Fibroblast of lung (primary cell): ENCODE results near the gene DLGAP1. TPM values are rescaled to one million over a fixed set of nuclear protein-coding genes. Genes with fewer than 3 reads are reported as not detected.

Source experiments
- DNase-seq, 2 donors: peaks; one replicate each; pipeline versions ENCODE4 v3.0.0 to v3.0.0-alpha.2; 2010; ENCODE audit warnings: low read depth in 2 of 2
- H2AFZ ChIP-seq: 2 replicates; pipeline ENCODE4 v1.5.1; 2012; ENCODE audit warnings: low read length, control low read depth, inconsistent platforms
- H3K27ac ChIP-seq: 2 replicates; pipeline ENCODE4 v1.5.1; 2011; ENCODE audit warnings: low read length, control low read depth; ENCODE audit not compliant: insufficient read depth
- H3K27me3 ChIP-seq: 2 replicates; pipeline ENCODE4 v1.5.1; 2011; ENCODE audit warnings: mild to moderate bottlenecking, low read length; ENCODE audit not compliant: control insufficient read depth, insufficient read depth
- H3K36me3 ChIP-seq: 2 replicates; pipeline ENCODE4 v1.5.1; 2011; ENCODE audit warnings: low read length; ENCODE audit not compliant: control insufficient read depth, insufficient read depth
- H3K4me1 ChIP-seq: 2 replicates; pipeline ENCODE4 v1.5.1; 2011; ENCODE audit warnings: low read length; ENCODE audit not compliant: control insufficient read depth, insufficient read depth; ENCODE audit errors: extremely low read depth
- H3K4me2 ChIP-seq: 2 replicates; pipeline ENCODE4 v1.5.1; 2011; ENCODE audit warnings: low read length, control low read depth; ENCODE audit not compliant: insufficient read depth; ENCODE audit errors: extremely low read depth
- H3K4me3 ChIP-seq, 4 experiments: fragments of 200-600 bp in 1 of 4; sonication (generic) in 1 of 4; replicated peaks in 1 of 4; 2 replicates each; pipeline ENCODE4 v1.5.1; 2011 to 2016; ENCODE audit warnings: low read length in 4 of 4, low read depth in 3 of 4, mild to moderate bottlenecking in 3 of 4, control low read depth in 2 of 4, inconsistent platforms in 1 of 4, mixed read lengths in 1 of 4; ENCODE audit not compliant: insufficient read depth in 1 of 4; ENCODE audit errors: control extremely low read depth in 1 of 4
- H3K79me2 ChIP-seq: 2 replicates; pipeline ENCODE4 v1.5.1; 2012; ENCODE audit warnings: mild to moderate bottlenecking, low read length, inconsistent platforms; ENCODE audit not compliant: control insufficient read depth, insufficient read depth
- H3K9ac ChIP-seq: 2 replicates; pipeline ENCODE4 v1.5.1; 2011; ENCODE audit warnings: mild to moderate bottlenecking, low read length, control low read depth; ENCODE audit not compliant: insufficient read depth
- H3K9me3 ChIP-seq: 2 replicates; pipeline ENCODE4 v1.5.1; 2012; ENCODE audit warnings: low read depth, low read length; ENCODE audit not compliant: control insufficient read depth, insufficient read depth
- H4K20me1 ChIP-seq: 2 replicates; pipeline ENCODE4 v1.5.1; 2011; ENCODE audit warnings: low read length; ENCODE audit not compliant: control insufficient read depth, insufficient read depth; ENCODE audit errors: extremely low read depth
- CTCF ChIP-seq, 2 donors: IDR thresholded peaks in 1 of 2; conservative IDR thresholded peaks in 1 of 2; 1 replicate in 1 of 2; 2 replicates in 1 of 2; pipeline ENCODE4 v1.5.1; 2011 to 2012; ENCODE audit warnings: low read length in 2 of 2, control low read depth in 1 of 2, inconsistent platforms in 1 of 2, low read depth in 1 of 2, mild to moderate bottlenecking in 1 of 2
- EZH2 ChIP-seq: IDR thresholded peaks from 2 replicates; pipeline ENCODE4 v1.5.1; 2012; ENCODE audit warnings: low read length, control low read depth, mild to moderate bottlenecking; ENCODE audit errors: missing control alignments
- polyA plus RNA-seq, 2 donors: library from polyadenylated mRNA; depleted of rRNA in 1 of 2; stranded (reverse) in 1 of 2; unstranded in 1 of 2; fragments of >200 nt; gene quantifications; 2 replicates each; pipeline ENCODE4 v1.2.1, GENCODE V29; 2011 to 2012; ENCODE audit warnings: missing spikeins in 1 of 2
- total RNA-seq: library from RNA; depleted of rRNA; stranded (reverse); fragments of >200 nt; gene quantifications from 2 replicates; pipeline ENCODE4 v1.2.1, GENCODE V29; 2014

Gene DLGAP1
- total and polyA plus RNA-seq, 2 donors (not counting 1 experiment from before 2014, with no cell fraction given) = 0.16 to 0.17 TPM

- TF ChIP-seq CTCF (conservative IDR thresholded peaks at IDR 0.05 in 1 of 2, IDR thresholded peaks at IDR 0.05 in 1 of 2; ENCODE audit: low read depth in 1 of 2, low read length in 2 of 2) = no peak
- TF ChIP-seq EZH2 = no peak
- no peaks in the 10 kb centered on the region for H3K36me3 ChIP-seq
Observed at GRCh38 chr18:3498698-3499471, 956.2 kb downstream of the DLGAP1 start.

GRCh38 chr18:3495691-3496430 lies 959.2 kb downstream of the DLGAP1 start:
- H3K36me3 ChIP-seq = no peaks in the 10 kb centered on the region
- no peak overlapping the region for H3K4me2 ChIP-seq
- no peaks in the 10 kb centered on the region for H3K79me2 ChIP-seq
- H2AFZ ChIP-seq = no peak overlapping the region
- TF ChIP-seq EZH2 = no peak
- no peak for TF ChIP-seq CTCF (conservative IDR thresholded peaks at IDR 0.05 in 1 of 2, IDR thresholded peaks at IDR 0.05 in 1 of 2; ENCODE audit: low read depth in 1 of 2, low read length in 2 of 2)
- DNase-seq = no peak
- H3K9me3 ChIP-seq = no peaks in the 10 kb centered on the region
- H3K4me1 ChIP-seq = peaks cover 3% of the 10 kb centered on the region
- no peak overlapping the region for H3K27ac ChIP-seq
- H3K9ac ChIP-seq = no peak overlapping the region
- no peak overlapping the region for H3K4me3 ChIP-seq
- no peaks in the 10 kb centered on the region for H3K27me3 ChIP-seq
- no peaks in the 10 kb centered on the region for H4K20me1 ChIP-seq

More at GRCh38 chr18:3498698-3499471, 956.2 kb downstream of the DLGAP1 start:
- H3K27me3 ChIP-seq = no peaks in the 10 kb centered on the region
- H2AFZ ChIP-seq = peak overlapping the region; percentile 82
- H4K20me1 ChIP-seq = no peaks in the 10 kb centered on the region
- peak overlapping the region; percentile 23 for H3K9ac ChIP-seq
- peaks cover 3% of the 10 kb centered on the region for H3K4me1 ChIP-seq
- no peaks in the 10 kb centered on the region for H3K9me3 ChIP-seq
- H3K27ac ChIP-seq = no peak overlapping the region
- DNase-seq = peak; percentile 44 to 69
- H3K4me3 ChIP-seq = peak overlapping the region; percentile 37 to 53 (median 48)
- peak overlapping the region; percentile 91 for H3K4me2 ChIP-seq
- no peaks in the 10 kb centered on the region for H3K79me2 ChIP-seq

- no peaks in the 10 kb centered on the region for H3K27me3 ChIP-seq
- no peak overlapping the region for H3K4me3 ChIP-seq
- no peak for DNase-seq
- H3K4me2 ChIP-seq = no peak overlapping the region
- H3K4me1 ChIP-seq = peaks cover 3% of the 10 kb centered on the region
- H3K27ac ChIP-seq = no peak overlapping the region
- no peaks in the 10 kb centered on the region for H3K36me3 ChIP-seq
- TF ChIP-seq EZH2 (no peak), CTCF (conservative IDR thresholded peaks at IDR 0.05 in 1 of 2, IDR thresholded peaks at IDR 0.05 in 1 of 2; ENCODE audit: low read depth in 1 of 2, low read length in 2 of 2) (no peak)
- no peak overlapping the region for H2AFZ ChIP-seq
- no peak overlapping the region for H3K9ac ChIP-seq
- no peaks in the 10 kb centered on the region for H4K20me1 ChIP-seq
- no peaks in the 10 kb centered on the region for H3K9me3 ChIP-seq
- H3K79me2 ChIP-seq = no peaks in the 10 kb centered on the region
Observed at GRCh38 chr18:3494569-3494968, 960.5 kb downstream of the DLGAP1 start.
